Ovary (tissue), 9 donors: Measurements from ENCODE around the gene MDH2. TPM values are rescaled to one million over a fixed set of nuclear protein-coding genes. Genes with fewer than 3 reads are reported as not detected.

Experiments used
- DNase-seq, 5 donors: peaks; one replicate each; pipeline ENCODE4 v3.0.0-alpha.2; 2019 to 2020
- H3K27ac ChIP-seq, 2 donors: fragments of 200-600 bp; one replicate each; pipeline versions ENCODE4 v1.5.1 to v1.8.0; 2019 to 2022
- H3K27me3 ChIP-seq: fragments of 200-600 bp; one replicate; pipeline ENCODE4 v1.8.0; 2022
- H3K36me3 ChIP-seq: fragments of 200-600 bp; sonication (generic); one replicate; pipeline ENCODE4 v1.5.1; 2019
- H3K4me1 ChIP-seq: one replicate; pipeline ENCODE4 v1.8.1; 2013; ENCODE audit warnings: mild to moderate bottlenecking, moderate library complexity; ENCODE audit not compliant: insufficient read depth
- H3K4me3 ChIP-seq: fragments of 200-600 bp; sonication (generic); one replicate; pipeline ENCODE4 v1.5.1; 2017
- H3K9me3 ChIP-seq, 2 donors: fragments of 200-600 bp in 1 of 2; sonication (generic) in 1 of 2; one replicate each; pipeline versions ENCODE4 v1.5.1 to v1.8.1; 2013 to 2019; ENCODE audit warnings: mild to moderate bottlenecking in 1 of 2, moderate library complexity in 1 of 2
- CTCF ChIP-seq, 3 donors: fragments of 450-650 bp in 2 of 3; fragments of 200-600 bp in 1 of 3; IDR thresholded peaks; one replicate each; pipeline versions ENCODE4 v1.5.1 to v1.8.0; 2016 to 2022; ENCODE audit warnings: antibody characterized with exemption in 3 of 3, mild to moderate bottlenecking in 1 of 3
- EP300 ChIP-seq: sonication (generic); formaldehyde crosslinking; IDR thresholded peaks from one replicate; pipeline ENCODE4 v1.6.1; 2017; ENCODE audit warnings: antibody characterized with exemption
- POLR2A ChIP-seq: fragments of 450-650 bp; IDR thresholded peaks from one replicate; pipeline ENCODE4 v1.6.1; 2017; ENCODE audit warnings: antibody characterized with exemption, mild to moderate bottlenecking, moderate library complexity
- WGBS, 3 donors: extraction: QIAGEN DNeasy Blood & Tissue Kit in 1 of 3; methylation state at CpG; one replicate each; pipeline versions ENCODE4 v1.1.5 to v1.1.7; 2013 to 2017; 5-methylcytosine and 5-hydroxymethylcytosine counted together
- intact Hi-C, 4 donors: fragments of 100-400 bp; cut with DNase I; formaldehyde crosslinking; loops; one replicate each; pipeline versions ENCODE4 v1.11.0 to v1.15.1; 2022 to 2023
- polyA plus RNA-seq, 2 donors: library from polyadenylated mRNA; stranded (reverse); fragments of 200-250 nt in 1 of 2; fragments of 350-450 nt in 1 of 2; fragmentation: Illumina TruSeq in 1 of 2; extraction: RNeasy Lipid Tissue Mini Kit (QIAGEN cat#74804) in 1 of 2; gene quantifications; one replicate each; pipeline ENCODE4 v1.2.3, GENCODE V29; 2013 to 2014
- total RNA-seq, 7 donors: library from RNA; depleted of rRNA in 2 of 7; stranded (reverse); fragments of >200 nt in 2 of 7; fragmentation: NEBNext Ultra II Directional in 3 of 7; extraction: Animal tissue kit (Norgen Biotek cat#: 25700) in 3 of 7; gene quantifications; one replicate each; pipeline versions ENCODE4 v1.1.0 to v1.2.4, GENCODE V29; 2016 to 2023
- donor health status: DM: no; HTN: no; CAD: no; lungs with moderate emphysema.
- donor health status: DM: no; HTN: no; CAD: no.
- donor health status: Bipolar disorder and iron deficiency.
- donor health status: DM: yes; HTN: yes; CAD: no.
- donor health status: DM: no; HTN: no; CAD: no.
- donor health status: DM: yes; HTN: yes; CAD: no.

MDH2 gene
- total and polyA plus RNA-seq, 9 donors = 38.4 to 124 (median 94.9) TPM

GRCh38 chr7:76072243-76073148 is 24.6 kb downstream of the MDH2 start:
- Histone ChIP-seq H3K36me3 (no peaks in the 10 kb centered on the region), H3K27me3 (no peaks in the 10 kb centered on the region), H3K9me3 (no peaks in the 10 kb centered on the region), H3K27ac (no peak overlapping the region), H3K4me3 (no peak overlapping the region), H3K4me1 (peaks cover 4% of the 10 kb centered on the region)
- no peak for TF ChIP-seq CTCF (IDR thresholded peaks at IDR 0.05)
- TF ChIP-seq EP300 = no peak
- no peak for TF ChIP-seq POLR2A
- intact Hi-C loops = no loop called here
- no peak for DNase-seq
- 96 to 98% (median 98%) methylated on average over 45 to 47 of the region's 47 CpGs for WGBS, 3 donors

- Histone ChIP-seq H3K36me3 (no peaks in the 10 kb centered on the region), H3K27ac (no peak overlapping the region), H3K4me1 (peaks cover 4% of the 10 kb centered on the region), H3K9me3 (no peaks in the 10 kb centered on the region), H3K27me3 (no peaks in the 10 kb centered on the region), H3K4me3 (no peak overlapping the region)
- no peak for DNase-seq
- intact Hi-C loops = no loop called here
- no peak for TF ChIP-seq CTCF (IDR thresholded peaks at IDR 0.05)
- TF ChIP-seq EP300 = no peak
- no peak for TF ChIP-seq POLR2A
- WGBS, 3 donors = 93 to 96% (median 94%) methylated on average over 45 of the region's 45 CpGs
Observed at GRCh38 chr7:76073335-76073990, 25.6 kb downstream of the MDH2 start.

- Histone ChIP-seq H3K4me1 (peaks cover 4% of the 10 kb centered on the region), H3K9me3 (no peaks in the 10 kb centered on the region), H3K27me3 (no peaks in the 10 kb centered on the region), H3K27ac (no peak overlapping the region), H3K36me3 (no peaks in the 10 kb centered on the region), H3K4me3 (no peak overlapping the region)
- TF ChIP-seq POLR2A (no peak), CTCF (IDR thresholded peaks at IDR 0.05) (no peak), EP300 (no peak)
- intact Hi-C loops = no loop called here
- WGBS, 3 donors = 96 to 98% (median 96%) methylated on average over 35 of the region's 35 CpGs
- DNase-seq = no peak
Observed at GRCh38 chr7:76074306-76074971, 26.5 kb downstream of the MDH2 start.

- TF ChIP-seq CTCF (IDR thresholded peaks at IDR 0.05) (no peak), POLR2A (no peak), EP300 (no peak)
- no peak overlapping the region for H3K4me3 ChIP-seq
- intact Hi-C loops = no loop called here
- WGBS, 3 donors = 94 to 99% (median 95%) methylated on average over 4 of the region's 4 CpGs
- no peaks in the 10 kb centered on the region for H3K36me3 ChIP-seq
- DNase-seq = no peak
- H3K27me3 ChIP-seq = no peaks in the 10 kb centered on the region
- no peaks in the 10 kb centered on the region for H3K9me3 ChIP-seq
- H3K27ac ChIP-seq = no peak overlapping the region
- peaks cover 4% of the 10 kb centered on the region for H3K4me1 ChIP-seq
Observed at GRCh38 chr7:76074972-76075370, 27.1 kb downstream of the MDH2 start.
